Limb (tissue), 2 donors: Measurements from ENCODE around the gene SP6.

Experiments used
- DNase-seq, 2 donors: peaks; one replicate each; pipeline ENCODE4 v3.0.0-alpha.2; 2016; ENCODE audit errors: extremely low spot score in 2 of 2

SP6 gene

GRCh38 chr17:47836601-47837000, 14.4 kb downstream of the SP6 start:
- no peak for DNase-seq

DNA sequence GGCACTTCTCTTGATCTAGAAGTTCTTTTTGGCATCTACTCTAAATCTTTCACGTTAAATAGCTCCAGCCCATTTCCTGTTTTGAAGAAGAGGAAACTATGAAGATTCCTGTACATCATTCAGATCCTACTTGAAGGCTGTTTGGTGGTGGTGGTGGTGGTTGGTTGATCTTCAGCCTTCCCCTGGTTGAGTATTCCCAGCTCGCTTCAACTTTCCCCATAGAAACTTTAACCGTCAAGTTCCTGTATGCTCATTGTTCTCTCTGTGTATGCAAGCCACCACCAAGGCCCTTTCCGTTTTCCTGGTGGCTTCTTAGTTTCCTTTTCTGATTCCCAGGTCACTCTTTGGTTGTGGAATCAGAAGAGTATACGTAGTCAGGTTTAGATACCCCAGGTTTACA, 16.2 kb downstream of the SP6 start:
- no peak for DNase-seq

DNA sequence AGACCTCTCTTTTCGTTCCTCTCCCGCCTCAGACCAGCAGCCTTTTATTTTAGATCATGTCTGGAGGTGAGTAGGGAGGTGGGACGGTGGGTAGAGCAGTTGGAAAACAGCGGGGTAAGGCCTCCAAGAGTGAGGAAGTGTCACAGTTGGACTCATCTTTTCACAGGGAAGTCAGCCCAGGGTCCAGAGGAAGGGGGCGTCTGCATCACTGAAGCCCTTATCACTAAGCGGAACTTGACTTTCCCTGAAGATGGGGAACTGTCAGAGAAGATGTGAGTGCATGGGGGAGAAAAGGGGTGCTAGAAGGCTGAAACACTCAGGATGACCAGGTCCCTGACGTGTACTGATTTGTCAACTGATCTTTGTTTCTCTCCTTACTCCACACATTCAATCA, 19.0 kb downstream of the SP6 start:
- DNase-seq = no peak

DNA sequence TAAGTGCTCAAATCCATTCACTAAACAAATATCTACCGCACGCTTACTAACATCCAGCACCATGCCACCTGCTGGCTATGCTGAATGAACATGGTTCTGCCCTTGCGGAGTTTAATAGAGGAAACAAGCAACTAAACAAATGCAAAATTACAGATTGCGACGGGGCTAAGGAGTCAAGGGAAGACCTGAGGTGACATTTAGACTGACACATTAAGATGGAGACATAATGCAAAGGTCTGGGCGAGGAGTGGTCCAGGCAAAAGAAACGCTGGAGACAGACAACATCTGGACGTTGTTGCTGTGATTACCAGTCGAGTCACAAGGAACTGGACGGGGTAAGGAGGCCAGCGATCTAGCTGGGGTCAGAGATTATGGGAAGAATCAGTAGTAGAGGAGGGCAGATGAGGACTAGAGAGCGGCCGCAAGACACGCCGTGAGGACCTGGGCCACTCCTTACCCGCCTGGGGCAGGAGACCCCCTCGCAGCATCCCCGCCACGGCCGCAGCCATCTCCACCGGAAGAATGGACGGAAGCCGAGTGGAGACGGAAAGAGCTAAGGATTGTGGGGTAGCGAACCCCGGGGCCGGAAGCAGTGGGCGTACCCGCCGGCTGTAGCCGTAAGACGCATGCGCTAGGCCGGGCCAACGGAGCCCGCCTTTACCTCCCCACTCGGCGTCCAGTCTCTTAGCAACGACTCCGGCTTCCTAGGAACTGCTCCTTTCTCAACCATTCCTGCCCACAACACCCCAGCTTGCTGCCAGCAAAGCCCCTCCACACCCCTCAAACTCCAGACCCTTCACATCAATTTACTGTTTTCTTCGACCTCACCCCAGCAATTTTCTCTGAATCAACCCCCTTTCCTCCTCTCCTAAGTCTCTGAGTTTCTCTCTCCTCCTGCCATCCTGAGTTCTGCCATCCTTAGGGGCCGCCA, 19.7 kb downstream of the SP6 start, which contains the start of the genes LRRC46 and MRPL10:
TSS of gene LRRC46 (plus strand) at position 668 of the 931 bp plus-strand sequence. CDS start 320 bp downstream, outside the sequence.
TSS of gene MRPL10 (minus strand) at position 539 of the 931 bp plus-strand sequence. CDS start at position 509, 30 bp downstream.
- DNase-seq = peak; percentile 97

DNA sequence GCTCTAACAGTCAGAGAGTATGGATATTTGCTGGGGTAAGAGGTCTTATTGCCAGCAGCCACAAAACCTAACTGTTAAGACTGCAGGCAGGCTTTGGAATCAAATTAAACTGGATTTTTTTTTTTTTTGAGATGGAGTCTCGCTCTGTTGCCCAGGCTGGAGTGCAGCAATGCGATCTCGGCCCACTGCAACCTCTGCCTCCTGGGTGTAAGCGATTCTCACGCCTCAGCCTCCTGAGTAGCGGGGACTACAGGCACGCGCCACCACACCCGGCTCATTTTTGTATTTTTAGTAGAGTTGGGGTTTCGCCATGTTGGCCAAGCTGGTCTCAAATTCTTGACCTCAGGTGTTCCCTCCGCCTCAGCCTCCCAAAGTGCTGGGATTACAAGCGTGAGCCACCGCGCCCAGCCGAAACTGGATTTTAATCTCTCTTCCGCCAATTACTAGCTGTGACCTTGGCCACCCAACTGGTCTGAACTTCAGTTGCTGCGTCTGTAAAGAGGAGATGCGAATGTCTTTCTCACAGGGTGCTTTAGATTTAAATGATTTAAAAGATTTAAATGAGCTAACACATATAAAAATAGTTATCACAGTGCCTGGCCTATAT, 20.5 kb downstream of the SP6 start:
- no peak for DNase-seq

DNA sequence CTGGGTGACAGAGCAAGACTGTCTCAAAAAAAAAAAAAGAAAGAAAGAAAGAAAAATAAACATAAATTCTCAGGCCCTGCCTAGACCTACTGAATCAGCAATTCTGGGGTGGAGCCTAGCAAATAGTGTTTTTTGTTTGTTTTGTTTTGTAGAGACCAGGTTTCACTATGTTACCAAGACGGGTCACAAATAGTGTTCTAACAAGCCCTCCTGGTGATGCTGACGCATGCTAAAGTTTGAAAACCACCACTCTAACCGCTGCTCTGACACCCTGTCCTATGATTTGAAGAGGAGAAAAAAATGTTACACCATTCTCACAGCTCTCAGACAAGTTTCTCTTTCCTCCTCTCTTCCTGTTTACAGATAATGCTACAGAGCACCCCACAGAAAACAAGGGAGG, 21.1 kb downstream of the SP6 start:
- DNase-seq = no peak

GRCh38 chr17:47823519-47823918, 27.4 kb downstream of the SP6 start:
- DNase-seq = no peak

GRCh38 chr17:47822785-47823184, 28.2 kb downstream of the SP6 start:
- no peak for DNase-seq

DNA sequence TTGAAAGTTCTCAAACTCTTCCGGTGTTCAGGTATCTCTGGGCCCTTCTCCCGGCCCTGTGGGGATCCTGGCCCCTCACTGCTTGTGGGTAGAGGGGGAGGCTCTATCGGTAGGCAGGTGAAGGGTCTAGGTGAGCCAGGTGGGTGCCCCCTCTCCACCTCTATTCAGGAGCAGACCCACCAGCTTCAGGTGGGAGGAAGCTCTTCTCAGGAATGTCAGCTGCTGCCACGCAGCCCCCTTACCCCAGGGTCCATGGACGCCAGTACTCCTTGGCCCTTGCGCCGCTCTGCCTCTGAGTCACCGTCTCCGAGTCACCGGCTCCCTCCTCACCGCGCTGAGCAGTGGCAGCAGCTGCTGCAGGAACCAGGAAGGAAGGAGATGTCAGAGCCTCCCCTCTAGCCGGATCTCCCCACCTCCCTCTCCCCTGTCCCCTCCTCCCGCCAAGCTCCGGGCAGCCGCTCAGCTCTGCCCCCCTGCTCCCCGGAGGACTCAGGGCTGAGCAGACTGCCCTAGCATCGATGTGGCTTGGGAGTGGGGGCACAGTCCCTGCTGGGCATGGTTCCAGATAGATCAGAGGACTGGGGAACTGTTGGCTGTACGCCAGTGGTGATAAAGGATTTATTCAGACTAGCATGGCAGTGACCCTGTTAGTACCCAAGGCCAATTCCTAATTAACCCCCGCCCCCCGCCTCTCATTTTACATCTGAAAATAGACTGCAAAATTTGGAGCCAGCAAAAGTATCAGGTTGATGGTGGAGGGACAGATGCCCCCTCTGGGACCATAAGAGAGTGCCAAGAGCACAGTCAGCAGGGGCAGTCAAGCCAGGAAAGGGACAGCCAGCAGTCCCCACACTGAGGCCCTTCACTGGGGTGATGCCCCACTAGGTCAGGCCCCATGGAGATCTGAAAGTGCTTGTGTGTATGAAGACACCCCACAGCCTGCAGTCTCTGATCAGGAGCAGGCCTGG, 29.3 kb downstream of the SP6 start, which contains the start of gene OSBPL7:
TSS of gene OSBPL7 (minus strand) at position 371 of the 968 bp plus-strand sequence. CDS start 1,516 bp downstream, outside the sequence.
- DNase-seq = peak; percentile 85 to 88

DNA sequence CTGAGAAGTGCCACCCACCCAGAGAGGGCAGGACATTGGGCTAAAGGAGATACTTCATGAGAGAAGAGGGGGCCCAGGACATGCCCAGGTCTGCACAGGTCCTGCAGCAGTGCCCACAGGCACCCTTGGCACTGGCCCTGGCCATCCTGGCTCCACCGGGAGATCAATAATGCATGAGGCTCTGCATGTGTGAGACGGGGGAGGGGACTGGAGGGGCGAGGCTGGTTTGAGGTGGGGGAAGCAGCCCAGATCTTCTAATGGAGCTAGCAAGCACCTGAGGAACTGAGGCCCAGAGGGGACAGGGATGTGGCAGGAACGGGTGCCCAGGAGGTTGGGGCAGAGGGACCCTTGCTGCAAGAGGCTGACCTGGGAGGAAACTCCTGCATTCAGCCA, 29.9 kb downstream of the SP6 start:
- DNase-seq = no peak

DNA sequence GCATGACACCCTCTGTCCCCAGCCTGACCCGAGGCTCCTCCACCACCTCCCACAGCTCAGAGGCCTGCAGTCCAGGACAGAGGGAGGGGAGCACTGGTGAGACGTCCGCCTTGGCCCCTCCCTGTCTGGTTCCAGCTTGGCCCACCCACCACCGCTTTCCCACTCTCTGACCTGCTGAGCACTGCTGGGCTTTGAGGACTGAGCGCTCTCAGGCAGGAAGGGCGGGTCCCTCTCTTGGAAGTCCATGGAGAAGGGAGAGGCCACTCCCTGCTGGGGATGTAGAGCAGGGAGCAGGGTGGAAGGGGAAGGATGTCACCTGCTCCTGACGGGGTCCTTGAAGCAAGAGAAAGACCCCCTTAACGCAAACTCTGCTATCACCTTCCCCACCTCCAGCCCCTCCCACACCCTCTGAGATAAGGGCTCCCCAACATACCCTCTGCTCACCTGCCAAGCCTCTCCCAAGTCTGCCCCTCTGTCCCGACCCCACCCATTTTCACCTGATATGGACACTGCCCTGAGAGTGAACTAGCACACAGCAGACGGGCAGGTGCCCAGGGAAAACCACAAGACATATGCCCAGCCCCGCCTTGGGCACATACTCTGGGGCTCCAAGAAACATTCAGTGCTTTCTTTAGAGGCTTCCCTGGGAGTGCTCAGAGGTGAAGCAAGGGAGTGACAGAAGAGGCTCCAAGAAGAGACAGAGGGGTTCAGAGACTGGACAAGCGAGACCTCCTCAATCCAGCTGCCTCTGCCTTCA, 30.8 kb downstream of the SP6 start:
- DNase-seq = no peak

GRCh38 chr17:47819475-47819874, 31.5 kb downstream of the SP6 start:
- no peak for DNase-seq

- no peak for DNase-seq
These were observed 32.8 kb downstream of the SP6 start for GRCh38 chr17:47818002-47818695.

- DNase-seq = peak in 1 of 2 donors; percentile 9
These were observed 34.0 kb downstream of the SP6 start for GRCh38 chr17:47816947-47817346.

DNA sequence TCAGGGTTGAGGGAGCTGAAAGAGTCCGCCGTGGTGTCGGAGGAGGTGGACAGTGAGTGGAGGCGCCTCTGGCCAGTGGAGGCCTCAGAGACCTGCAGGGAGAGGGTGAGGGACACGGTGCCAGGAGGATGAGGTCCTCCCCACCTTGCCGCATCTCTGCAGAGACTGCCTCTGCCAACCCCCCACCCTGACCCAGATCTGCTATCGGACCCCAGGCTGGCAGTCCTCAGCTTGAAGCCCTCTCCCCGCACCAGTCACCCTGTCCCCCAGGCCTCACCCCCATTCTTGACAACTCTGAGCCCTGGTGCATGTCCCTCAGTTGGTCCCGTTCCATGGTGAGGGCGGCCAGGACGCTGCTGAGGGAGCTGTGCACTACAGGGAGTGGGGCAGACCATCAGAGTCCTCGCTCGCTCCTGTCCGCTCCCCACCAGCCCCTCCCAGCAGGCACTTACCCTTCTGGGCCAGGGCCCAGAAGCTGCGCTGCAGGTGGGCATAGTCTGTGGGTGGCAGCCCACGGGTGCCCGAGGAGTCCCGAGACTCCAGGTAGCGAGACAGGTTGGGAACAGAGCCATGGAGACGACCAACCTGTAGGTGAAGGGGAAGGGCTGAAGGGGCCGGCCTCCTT, 34.7 kb downstream of the SP6 start:
- DNase-seq = peak in 1 of 2 donors; percentile 19

GRCh38 chr17:47815106-47815918, 35.7 kb downstream of the SP6 start:
- DNase-seq = peak in 1 of 2 donors; percentile 14

GRCh38 chr17:47813512-47814031, 37.4 kb downstream of the SP6 start:
- DNase-seq = peak in 1 of 2 donors; percentile 22

DNA sequence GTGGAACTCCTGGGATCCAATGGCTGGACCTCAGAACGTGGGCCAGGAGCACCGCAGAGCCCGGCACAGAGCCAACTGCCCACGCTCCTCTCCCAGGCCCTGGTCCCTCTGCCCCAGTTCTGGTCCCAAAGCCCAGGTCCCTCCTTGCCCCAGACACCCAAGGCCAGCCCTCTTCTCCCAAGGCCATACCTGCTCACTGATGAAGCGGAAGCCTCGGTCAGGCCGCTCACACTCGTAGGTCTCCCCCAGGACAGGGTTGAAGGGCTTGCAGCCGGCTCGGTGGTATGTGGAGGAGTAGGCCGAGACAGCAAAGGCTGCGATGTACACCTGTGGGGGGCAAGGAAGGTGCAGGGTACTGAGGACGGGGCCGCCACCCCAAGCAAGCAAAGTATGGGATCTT, 37.9 kb downstream of the SP6 start:
- no peak for DNase-seq
